Nephron (organoid): ENCODE data around the gene S100P.

Source experiments
- H3K27ac Mint-ChIP-seq, 3 experiments: 2 replicates each; pipeline ENCODE4 v1.8.0; 2020; ENCODE audit warnings: mixed read lengths in 3 of 3, mild to moderate bottlenecking in 2 of 3, moderate library complexity in 1 of 3
- H3K27me3 Mint-ChIP-seq: 2 replicates; pipeline ENCODE4 v1.8.0; 2021; ENCODE audit warnings: low read depth, mild to moderate bottlenecking, moderate library complexity, mixed read lengths
- H3K36me3 Mint-ChIP-seq: 2 replicates; pipeline ENCODE4 v1.8.0; 2020; ENCODE audit warnings: low read depth, mixed read lengths
- H3K4me1 Mint-ChIP-seq: 2 replicates; pipeline ENCODE4 v1.8.0; 2020; ENCODE audit warnings: mixed read lengths
- H3K4me3 Mint-ChIP-seq, 3 experiments: 2 replicates each; pipeline ENCODE4 v1.8.0; 2020; ENCODE audit warnings: mild to moderate bottlenecking in 3 of 3, mixed read lengths in 3 of 3, moderate library complexity in 2 of 3
- H3K9me3 Mint-ChIP-seq: 2 replicates; pipeline ENCODE4 v1.8.0; 2020; ENCODE audit warnings: mixed read lengths
- CTCF ChIP-seq, 3 experiments: fragments of 200-600 bp; sonication (generic); IDR thresholded peaks; one replicate each; pipeline ENCODE4 v1.5.0; 2021; ENCODE audit warnings: antibody characterized with exemption in 3 of 3; ENCODE audit not compliant: unreplicated experiment in 3 of 3

The S100P gene

GRCh38 chr4:6660430-6660829 is 33.2 kb upstream of the S100P start:
- no peaks in the 10 kb centered on the region for H3K27me3 Mint-ChIP-seq
- no peak for TF ChIP-seq CTCF (IDR thresholded peaks at IDR 0.05; ENCODE audit: unreplicated experiment in 3 of 3)
- H3K36me3 Mint-ChIP-seq, result no peaks in the 10 kb centered on the region
- no peaks in the 10 kb centered on the region for H3K4me1 Mint-ChIP-seq
- no peak overlapping the region for H3K4me3 Mint-ChIP-seq
- no peaks in the 10 kb centered on the region for H3K9me3 Mint-ChIP-seq
- peak overlapping the region in 1 of 3 experiments; percentile 74 for H3K27ac Mint-ChIP-seq

- H3K36me3 Mint-ChIP-seq, result no peaks in the 10 kb centered on the region
- no peak for TF ChIP-seq CTCF (IDR thresholded peaks at IDR 0.05; ENCODE audit: unreplicated experiment in 3 of 3)
- H3K27ac Mint-ChIP-seq, result no peak overlapping the region
- no peaks in the 10 kb centered on the region for H3K27me3 Mint-ChIP-seq
- no peaks in the 10 kb centered on the region for H3K9me3 Mint-ChIP-seq
- H3K4me1 Mint-ChIP-seq, result no peaks in the 10 kb centered on the region
- no peak overlapping the region for H3K4me3 Mint-ChIP-seq
Observed at GRCh38 chr4:6662591-6662990, 31.1 kb upstream of the S100P start.

- Mint-ChIP-seq H3K9me3 (no peaks in the 10 kb centered on the region), H3K27me3 (peaks cover 3% of the 10 kb centered on the region), H3K4me1 (no peaks in the 10 kb centered on the region), H3K36me3 (peaks cover 4% of the 10 kb centered on the region), H3K27ac (no peak overlapping the region), H3K4me3 (no peak overlapping the region)
- no peak for TF ChIP-seq CTCF (IDR thresholded peaks at IDR 0.05; ENCODE audit: unreplicated experiment in 3 of 3)
Observed at GRCh38 chr4:6663596-6664393, 29.9 kb upstream of the S100P start.

- Mint-ChIP-seq H3K9me3 (peaks cover 2% of the 10 kb centered on the region), H3K36me3 (peaks cover 14% of the 10 kb centered on the region), H3K4me3 (no peak overlapping the region), H3K27me3 (peaks cover 3% of the 10 kb centered on the region), H3K27ac (no peak overlapping the region), H3K4me1 (no peaks in the 10 kb centered on the region)
- no peak for TF ChIP-seq CTCF (IDR thresholded peaks at IDR 0.05; ENCODE audit: unreplicated experiment in 3 of 3)
Observed at GRCh38 chr4:6665320-6665654, 28.4 kb upstream of the S100P start.

GRCh38 chr4:6668391-6668790 is 25.3 kb upstream of the S100P start:
- H3K36me3 Mint-ChIP-seq, result peaks cover 19% of the 10 kb centered on the region
- no peak for TF ChIP-seq CTCF (IDR thresholded peaks at IDR 0.05; ENCODE audit: unreplicated experiment in 3 of 3)
- peaks cover 3% of the 10 kb centered on the region for H3K27me3 Mint-ChIP-seq
- no peak overlapping the region for H3K27ac Mint-ChIP-seq
- H3K4me3 Mint-ChIP-seq, result no peak overlapping the region
- H3K9me3 Mint-ChIP-seq, result peaks cover 5% of the 10 kb centered on the region
- peaks cover 2% of the 10 kb centered on the region for H3K4me1 Mint-ChIP-seq

- H3K27ac Mint-ChIP-seq, result no peak overlapping the region
- peak overlapping the region in 2 of 3 experiments; percentile 64 to 75 for H3K4me3 Mint-ChIP-seq
- peaks cover 30% of the 10 kb centered on the region for H3K4me1 Mint-ChIP-seq
- peaks cover 5% of the 10 kb centered on the region for H3K9me3 Mint-ChIP-seq
- H3K27me3 Mint-ChIP-seq, result peaks cover 3% of the 10 kb centered on the region
- no peak for TF ChIP-seq CTCF (IDR thresholded peaks at IDR 0.05; ENCODE audit: unreplicated experiment in 3 of 3)
- H3K36me3 Mint-ChIP-seq, result peaks cover 34% of the 10 kb centered on the region
Observed at GRCh38 chr4:6671648-6672047, 22.0 kb upstream of the S100P start.
